Upper lobe of left lung (tissue), 4 donors: ENCODE measurements around the gene STK25.

ENCODE experiments used
- CTCF ChIP-seq, 6 experiments: fragments of 450-650 bp in 4 of 6; fragments of 200-600 bp in 2 of 6; sonication (generic) in 2 of 6; IDR thresholded peaks; one replicate each; pipeline ENCODE4 v1.5.1; 2016 to 2019; ENCODE audit warnings: antibody characterized with exemption in 6 of 6
- EP300 ChIP-seq, 4 donors: sonication (generic); formaldehyde crosslinking; IDR thresholded peaks; one replicate each; pipeline ENCODE4 v1.5.1; 2017; ENCODE audit warnings: antibody characterized with exemption in 4 of 4, control low read depth in 2 of 4
- POLR2A ChIP-seq, 4 donors: fragments of 450-650 bp; IDR thresholded peaks; one replicate each; pipeline ENCODE4 v1.5.1; 2016 to 2017; ENCODE audit warnings: antibody characterized with exemption in 4 of 4, mild to moderate bottlenecking in 2 of 4

- TF ChIP-seq POLR2A (IDR thresholded peaks at IDR 0.05), result no peak
- TF ChIP-seq EP300 (IDR thresholded peaks at IDR 0.05), result no peak
- TF ChIP-seq CTCF (IDR thresholded peaks at IDR 0.05), result no peak
Measured at GRCh38 chr2:241458687-241459086, 49.7 kb downstream of the STK25 start.
